HCT116 (cell line): Measurements from ENCODE around the gene CTIF.

Source experiments
- CEBPB ChIP-seq: IDR thresholded peaks from 2 replicates; pipeline ENCODE4 v1.6.1; 2012; ENCODE audit warnings: low read depth
- CTCF ChIP-seq, 3 experiments: fragments of 200-600 bp in 1 of 3; sonication (generic) in 1 of 3; IDR thresholded peaks in 2 of 3; conservative IDR thresholded peaks in 1 of 3; 2 replicates each; pipeline ENCODE4 v1.5.1; 2012 to 2017; ENCODE audit warnings: low read depth in 2 of 3, low read length in 2 of 3, antibody characterized with exemption in 1 of 3, borderline replicate concordance in 1 of 3, control low read depth in 1 of 3, mild to moderate bottlenecking in 1 of 3, mixed read lengths in 1 of 3, mixed run types in 1 of 3, moderate library complexity in 1 of 3; ENCODE audit not compliant: insufficient read depth in 1 of 3
- EGR1 ChIP-seq: IDR thresholded peaks from 2 replicates; pipeline ENCODE4 v1.6.1; 2012; ENCODE audit warnings: low read depth
- ELF1 ChIP-seq: IDR thresholded peaks from 2 replicates; pipeline ENCODE4 v1.6.1; 2012; ENCODE audit warnings: low read depth, borderline replicate concordance
- EZH2 ChIP-seq: fragments of 200-600 bp; sonication (generic); IDR thresholded peaks from 2 replicates; pipeline ENCODE4 v1.6.1; 2017; ENCODE audit warnings: antibody characterized with exemption, mixed run types
- JUND ChIP-seq: IDR thresholded peaks from 2 replicates; pipeline ENCODE4 v1.6.1; 2012
- MAX ChIP-seq: IDR thresholded peaks from 2 replicates; pipeline ENCODE4 v1.6.1; 2012
- POLR2A ChIP-seq: IDR thresholded peaks from 2 replicates; pipeline ENCODE4 v1.7.0; 2011; ENCODE audit warnings: borderline replicate concordance; ENCODE audit not compliant: insufficient read depth, insufficient read length; ENCODE audit errors: extremely low read depth
- POLR2AphosphoS5 ChIP-seq: IDR thresholded peaks from 2 replicates; pipeline ENCODE4 v1.6.1; 2011; ENCODE audit warnings: mild to moderate bottlenecking, low read depth, low read length, moderate library complexity
- RAD21 ChIP-seq: IDR thresholded peaks from 2 replicates; pipeline ENCODE4 v1.6.1; 2012; ENCODE audit warnings: low read depth, mild to moderate bottlenecking
- SIN3A ChIP-seq: IDR thresholded peaks from 2 replicates; pipeline ENCODE4 v1.6.1; 2012; ENCODE audit warnings: low read depth
- SP1 ChIP-seq: IDR thresholded peaks from 2 replicates; pipeline ENCODE4 v1.6.1; 2012; ENCODE audit warnings: low read depth
- TCF7L2 ChIP-seq: IDR thresholded peaks from 2 replicates; pipeline ENCODE4 v1.7.0; 2011; ENCODE audit warnings: borderline replicate concordance, inconsistent platforms; ENCODE audit not compliant: insufficient read depth, insufficient read length; ENCODE audit errors: extremely low read depth
- YY1 ChIP-seq: IDR thresholded peaks from 2 replicates; pipeline ENCODE4 v1.6.1; 2011; ENCODE audit warnings: low read length, low read depth, moderate library complexity, mild to moderate bottlenecking; ENCODE audit not compliant: insufficient replicate concordance; ENCODE audit errors: extremely low read depth

- TF ChIP-seq POLR2AphosphoS5 (no peak), POLR2A (no peak), CTCF (IDR thresholded peaks at IDR 0.05 in 2 of 3, conservative IDR thresholded peaks at IDR 0.05 in 1 of 3; ENCODE audit: borderline replicate concordance in 1 of 3, insufficient read depth in 1 of 3, low read depth in 2 of 3, low read length in 2 of 3) (no peak), CEBPB (no peak), TCF7L2 (no peak), SP1 (no peak), EZH2 (no peak), ELF1 (no peak), SIN3A (no peak), MAX (no peak), YY1 (no peak), RAD21 (no peak), JUND (no peak), EGR1 (no peak)
These were observed 141.8 kb downstream of the CTIF start for GRCh38 chr18:48680339-48681250.
